HepG2 (cell line): Measurements from ENCODE around the gene PARN. TPM values are rescaled to one million over a fixed set of nuclear protein-coding genes. Genes with fewer than 3 reads are reported as not detected.

Experiments used
- NFATC3 ChIP-seq: sonication (generic); formaldehyde crosslinking; IDR thresholded peaks from 2 replicates; pipeline ENCODE4 v1.5.1; 2020; ENCODE audit warnings: mild to moderate bottlenecking, missing genetic modification reagents
- PAWR ChIP-seq: sonication (generic); formaldehyde crosslinking; IDR thresholded peaks from 2 replicates; pipeline ENCODE4 v1.4.0; 2020; ENCODE audit warnings: missing genetic modification reagents, mild to moderate bottlenecking, borderline replicate concordance
- POGZ ChIP-seq: sonication (generic); formaldehyde crosslinking; IDR thresholded peaks from 2 replicates; pipeline ENCODE4 v1.4.0; 2020; ENCODE audit warnings: mild to moderate bottlenecking, missing genetic modification reagents
- RARA ChIP-seq: IDR thresholded peaks from 2 replicates; pipeline ENCODE4 v1.6.1; 2016; ENCODE audit warnings: missing genetic modification reagents, missing compliant biosample characterization
- SMAD3 ChIP-seq: sonication (generic); formaldehyde crosslinking; IDR thresholded peaks from 2 replicates; pipeline ENCODE4 v1.4.0; 2020; ENCODE audit warnings: missing genetic modification reagents
- TAF15 ChIP-seq: fragments of 200-400 bp; formaldehyde crosslinking; IDR thresholded peaks from one replicate; pipeline ENCODE4 v1.6.1; 2018; ENCODE audit warnings: mild to moderate bottlenecking, low read depth, low read length; ENCODE audit not compliant: poor library complexity, severe bottlenecking
- ZKSCAN5 ChIP-seq: sonication (generic); formaldehyde crosslinking; IDR thresholded peaks from 2 replicates; pipeline ENCODE4 v1.5.1; 2020; ENCODE audit warnings: mild to moderate bottlenecking, missing genetic modification reagents
- ZNF367 ChIP-seq: sonication (generic); formaldehyde crosslinking; IDR thresholded peaks from 2 replicates; pipeline ENCODE4 v1.4.0; 2020; ENCODE audit warnings: missing genetic modification reagents, borderline replicate concordance
- polyA plus RNA-seq, 8 experiments: library from polyadenylated mRNA; depleted of rRNA in 3 of 8; stranded (reverse) in 7 of 8; unstranded in 1 of 8; fragments of >200 nt; fragmentation: Illumina TruSeq in 4 of 8; extraction: Trizol in 4 of 8; gene quantifications; 2 replicates each; pipeline versions ENCODE4 v1.2.1 to v1.2.3, GENCODE V29; 2011 to 2016; ENCODE audit warnings: low read depth in 4 of 8, missing spikeins in 1 of 8, mixed read lengths in 1 of 8; ENCODE audit not compliant: insufficient read depth in 1 of 8
- total RNA-seq, 5 experiments: library from RNA; depleted of rRNA; stranded (reverse); fragments of >200 nt; fragmentation: Illumina TruSeq; extraction: Trizol; gene quantifications; 2 replicates each; pipeline ENCODE4 v1.2.3, GENCODE V29; 2016; ENCODE audit warnings: low read depth in 1 of 5
- TF ChIP-seq, protein P1 (sequence below): sonication (generic); formaldehyde crosslinking; IDR thresholded peaks from 2 replicates; pipeline ENCODE4 v1.5.0; 2020; ENCODE audit warnings: mild to moderate bottlenecking, missing genetic modification reagents, borderline replicate concordance
- TF ChIP-seq, protein P2 (sequence below): sonication (generic); formaldehyde crosslinking; IDR thresholded peaks from 2 replicates; pipeline ENCODE4 v1.4.0; 2020; ENCODE audit warnings: missing genetic modification reagents, mild to moderate bottlenecking, borderline replicate concordance
- TF ChIP-seq, protein P3 (sequence below): sonication (generic); formaldehyde crosslinking; IDR thresholded peaks from 2 replicates; pipeline ENCODE4 v1.4.0; 2020; ENCODE audit warnings: missing genetic modification reagents
- TF ChIP-seq, protein P4 (sequence below): sonication (generic); formaldehyde crosslinking; IDR thresholded peaks from 2 replicates; pipeline ENCODE4 v1.5.1; 2020; ENCODE audit warnings: mild to moderate bottlenecking, moderate library complexity, missing genetic modification reagents
- TF ChIP-seq, protein P5 (sequence below): IDR thresholded peaks from 2 replicates; pipeline ENCODE4 v1.6.1; 2016; ENCODE audit warnings: control low read depth

PARN gene
- total and polyA plus RNA-seq, 2 of the 13 experiments (the other 11 are each of a cell fraction or from before 2014, with no cell fraction given), result 13.3 to 47.6 TPM

DNA sequence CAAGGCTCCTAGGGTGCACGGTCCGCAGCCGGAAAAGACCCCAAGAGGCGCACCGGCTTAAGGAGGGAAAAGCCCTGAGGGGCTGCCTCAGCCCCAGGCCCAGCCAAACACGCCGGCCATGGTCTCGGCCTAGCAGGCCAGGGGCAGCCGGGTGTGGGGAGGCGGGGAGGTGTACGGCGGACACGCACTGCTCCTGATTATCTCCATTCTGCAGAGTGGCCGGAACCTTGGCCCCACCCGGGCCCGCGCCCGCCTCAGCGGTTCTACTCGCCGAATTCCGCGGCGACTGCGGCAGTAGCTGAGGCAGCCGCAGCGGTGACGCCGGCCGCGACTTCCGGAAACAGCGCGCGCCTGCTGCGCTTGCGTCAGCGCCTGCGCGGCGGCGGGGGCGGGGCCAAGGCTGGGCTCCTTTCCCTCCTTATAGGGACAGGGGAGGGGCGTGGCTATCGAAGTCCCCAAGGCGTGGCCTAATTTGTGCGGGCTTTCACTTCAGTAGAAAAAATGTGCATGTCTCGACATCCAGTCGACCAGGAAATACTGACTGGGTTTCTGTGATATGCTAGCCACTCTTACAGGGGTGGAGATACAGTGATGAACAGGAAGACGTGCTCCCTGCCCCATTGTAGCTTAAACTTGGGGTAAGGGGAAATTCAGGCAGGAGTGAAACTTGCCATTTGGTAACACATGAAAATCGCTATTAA, at the start of gene PARN (continued):
- TF ChIP-seq, protein P1, sequence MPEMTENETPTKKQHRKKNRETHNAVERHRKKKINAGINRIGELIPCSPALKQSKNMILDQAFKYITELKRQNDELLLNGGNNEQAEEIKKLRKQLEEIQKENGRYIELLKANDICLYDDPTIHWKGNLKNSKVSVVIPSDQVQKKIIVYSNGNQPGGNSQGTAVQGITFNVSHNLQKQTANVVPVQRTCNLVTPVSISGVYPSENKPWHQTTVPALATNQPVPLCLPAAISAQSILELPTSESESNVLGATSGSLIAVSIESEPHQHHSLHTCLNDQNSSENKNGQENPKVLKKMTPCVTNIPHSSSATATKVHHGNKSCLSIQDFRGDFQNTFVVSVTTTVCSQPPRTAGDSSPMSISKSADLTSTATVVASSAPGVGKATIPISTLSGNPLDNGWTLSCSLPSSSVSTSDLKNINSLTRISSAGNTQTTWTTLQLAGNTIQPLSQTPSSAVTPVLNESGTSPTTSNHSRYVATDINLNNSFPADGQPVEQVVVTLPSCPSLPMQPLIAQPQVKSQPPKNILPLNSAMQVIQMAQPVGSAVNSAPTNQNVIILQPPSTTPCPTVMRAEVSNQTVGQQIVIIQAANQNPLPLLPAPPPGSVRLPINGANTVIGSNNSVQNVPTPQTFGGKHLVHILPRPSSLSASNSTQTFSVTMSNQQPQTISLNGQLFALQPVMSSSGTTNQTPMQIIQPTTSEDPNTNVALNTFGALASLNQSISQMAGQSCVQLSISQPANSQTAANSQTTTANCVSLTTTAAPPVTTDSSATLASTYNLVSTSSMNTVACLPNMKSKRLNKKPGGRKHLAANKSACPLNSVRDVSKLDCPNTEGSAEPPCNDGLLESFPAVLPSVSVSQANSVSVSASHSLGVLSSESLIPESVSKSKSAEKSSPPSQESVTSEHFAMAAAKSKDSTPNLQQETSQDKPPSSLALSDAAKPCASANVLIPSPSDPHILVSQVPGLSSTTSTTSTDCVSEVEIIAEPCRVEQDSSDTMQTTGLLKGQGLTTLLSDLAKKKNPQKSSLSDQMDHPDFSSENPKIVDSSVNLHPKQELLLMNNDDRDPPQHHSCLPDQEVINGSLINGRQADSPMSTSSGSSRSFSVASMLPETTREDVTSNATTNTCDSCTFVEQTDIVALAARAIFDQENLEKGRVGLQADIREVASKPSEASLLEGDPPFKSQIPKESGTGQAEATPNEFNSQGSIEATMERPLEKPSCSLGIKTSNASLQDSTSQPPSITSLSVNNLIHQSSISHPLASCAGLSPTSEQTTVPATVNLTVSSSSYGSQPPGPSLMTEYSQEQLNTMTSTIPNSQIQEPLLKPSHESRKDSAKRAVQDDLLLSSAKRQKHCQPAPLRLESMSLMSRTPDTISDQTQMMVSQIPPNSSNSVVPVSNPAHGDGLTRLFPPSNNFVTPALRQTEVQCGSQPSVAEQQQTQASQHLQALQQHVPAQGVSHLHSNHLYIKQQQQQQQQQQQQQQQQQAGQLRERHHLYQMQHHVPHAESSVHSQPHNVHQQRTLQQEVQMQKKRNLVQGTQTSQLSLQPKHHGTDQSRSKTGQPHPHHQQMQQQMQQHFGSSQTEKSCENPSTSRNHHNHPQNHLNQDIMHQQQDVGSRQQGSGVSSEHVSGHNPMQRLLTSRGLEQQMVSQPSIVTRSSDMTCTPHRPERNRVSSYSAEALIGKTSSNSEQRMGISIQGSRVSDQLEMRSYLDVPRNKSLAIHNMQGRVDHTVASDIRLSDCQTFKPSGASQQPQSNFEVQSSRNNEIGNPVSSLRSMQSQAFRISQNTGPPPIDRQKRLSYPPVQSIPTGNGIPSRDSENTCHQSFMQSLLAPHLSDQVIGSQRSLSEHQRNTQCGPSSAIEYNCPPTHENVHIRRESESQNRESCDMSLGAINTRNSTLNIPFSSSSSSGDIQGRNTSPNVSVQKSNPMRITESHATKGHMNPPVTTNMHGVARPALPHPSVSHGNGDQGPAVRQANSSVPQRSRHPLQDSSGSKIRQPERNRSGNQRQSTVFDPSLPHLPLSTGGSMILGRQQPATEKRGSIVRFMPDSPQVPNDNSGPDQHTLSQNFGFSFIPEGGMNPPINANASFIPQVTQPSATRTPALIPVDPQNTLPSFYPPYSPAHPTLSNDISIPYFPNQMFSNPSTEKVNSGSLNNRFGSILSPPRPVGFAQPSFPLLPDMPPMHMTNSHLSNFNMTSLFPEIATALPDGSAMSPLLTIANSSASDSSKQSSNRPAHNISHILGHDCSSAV (CRISPR knock-in tag), result no peak
- TF ChIP-seq NFATC3 (CRISPR knock-in tag) (peak; percentile 59; the same call in 1 of the 2 replicates), TAF15 (peak; percentile 57), ZKSCAN5 (0 out of 2 replicates have a peak, but pooled peaks have one; percentile 41), PAWR (CRISPR knock-in tag) (peak; percentile 72; the same call in 1 of the 2 replicates), ZNF367 (CRISPR knock-in tag) (peak; percentile 79; the same call in 1 of the 2 replicates), SMAD3 (CRISPR knock-in tag) (peak; percentile 82), POGZ (CRISPR knock-in tag) (peak; percentile 78), RARA (CRISPR knock-in tag) (peak; percentile 60)
- TF ChIP-seq, protein P2, sequence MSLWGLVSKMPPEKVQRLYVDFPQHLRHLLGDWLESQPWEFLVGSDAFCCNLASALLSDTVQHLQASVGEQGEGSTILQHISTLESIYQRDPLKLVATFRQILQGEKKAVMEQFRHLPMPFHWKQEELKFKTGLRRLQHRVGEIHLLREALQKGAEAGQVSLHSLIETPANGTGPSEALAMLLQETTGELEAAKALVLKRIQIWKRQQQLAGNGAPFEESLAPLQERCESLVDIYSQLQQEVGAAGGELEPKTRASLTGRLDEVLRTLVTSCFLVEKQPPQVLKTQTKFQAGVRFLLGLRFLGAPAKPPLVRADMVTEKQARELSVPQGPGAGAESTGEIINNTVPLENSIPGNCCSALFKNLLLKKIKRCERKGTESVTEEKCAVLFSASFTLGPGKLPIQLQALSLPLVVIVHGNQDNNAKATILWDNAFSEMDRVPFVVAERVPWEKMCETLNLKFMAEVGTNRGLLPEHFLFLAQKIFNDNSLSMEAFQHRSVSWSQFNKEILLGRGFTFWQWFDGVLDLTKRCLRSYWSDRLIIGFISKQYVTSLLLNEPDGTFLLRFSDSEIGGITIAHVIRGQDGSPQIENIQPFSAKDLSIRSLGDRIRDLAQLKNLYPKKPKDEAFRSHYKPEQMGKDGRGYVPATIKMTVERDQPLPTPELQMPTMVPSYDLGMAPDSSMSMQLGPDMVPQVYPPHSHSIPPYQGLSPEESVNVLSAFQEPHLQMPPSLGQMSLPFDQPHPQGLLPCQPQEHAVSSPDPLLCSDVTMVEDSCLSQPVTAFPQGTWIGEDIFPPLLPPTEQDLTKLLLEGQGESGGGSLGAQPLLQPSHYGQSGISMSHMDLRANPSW (CRISPR knock-in tag), result no peak; the same call in 1 of the 2 replicates
- TF ChIP-seq, protein P3, sequence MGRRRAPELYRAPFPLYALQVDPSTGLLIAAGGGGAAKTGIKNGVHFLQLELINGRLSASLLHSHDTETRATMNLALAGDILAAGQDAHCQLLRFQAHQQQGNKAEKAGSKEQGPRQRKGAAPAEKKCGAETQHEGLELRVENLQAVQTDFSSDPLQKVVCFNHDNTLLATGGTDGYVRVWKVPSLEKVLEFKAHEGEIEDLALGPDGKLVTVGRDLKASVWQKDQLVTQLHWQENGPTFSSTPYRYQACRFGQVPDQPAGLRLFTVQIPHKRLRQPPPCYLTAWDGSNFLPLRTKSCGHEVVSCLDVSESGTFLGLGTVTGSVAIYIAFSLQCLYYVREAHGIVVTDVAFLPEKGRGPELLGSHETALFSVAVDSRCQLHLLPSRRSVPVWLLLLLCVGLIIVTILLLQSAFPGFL, result no peak
- TF ChIP-seq, protein P4, sequence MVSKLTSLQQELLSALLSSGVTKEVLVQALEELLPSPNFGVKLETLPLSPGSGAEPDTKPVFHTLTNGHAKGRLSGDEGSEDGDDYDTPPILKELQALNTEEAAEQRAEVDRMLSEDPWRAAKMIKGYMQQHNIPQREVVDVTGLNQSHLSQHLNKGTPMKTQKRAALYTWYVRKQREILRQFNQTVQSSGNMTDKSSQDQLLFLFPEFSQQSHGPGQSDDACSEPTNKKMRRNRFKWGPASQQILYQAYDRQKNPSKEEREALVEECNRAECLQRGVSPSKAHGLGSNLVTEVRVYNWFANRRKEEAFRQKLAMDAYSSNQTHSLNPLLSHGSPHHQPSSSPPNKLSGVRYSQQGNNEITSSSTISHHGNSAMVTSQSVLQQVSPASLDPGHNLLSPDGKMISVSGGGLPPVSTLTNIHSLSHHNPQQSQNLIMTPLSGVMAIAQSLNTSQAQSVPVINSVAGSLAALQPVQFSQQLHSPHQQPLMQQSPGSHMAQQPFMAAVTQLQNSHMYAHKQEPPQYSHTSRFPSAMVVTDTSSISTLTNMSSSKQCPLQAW (CRISPR knock-in tag), result no peak; the same call in none of the 2 replicates
- TF ChIP-seq, protein P5, sequence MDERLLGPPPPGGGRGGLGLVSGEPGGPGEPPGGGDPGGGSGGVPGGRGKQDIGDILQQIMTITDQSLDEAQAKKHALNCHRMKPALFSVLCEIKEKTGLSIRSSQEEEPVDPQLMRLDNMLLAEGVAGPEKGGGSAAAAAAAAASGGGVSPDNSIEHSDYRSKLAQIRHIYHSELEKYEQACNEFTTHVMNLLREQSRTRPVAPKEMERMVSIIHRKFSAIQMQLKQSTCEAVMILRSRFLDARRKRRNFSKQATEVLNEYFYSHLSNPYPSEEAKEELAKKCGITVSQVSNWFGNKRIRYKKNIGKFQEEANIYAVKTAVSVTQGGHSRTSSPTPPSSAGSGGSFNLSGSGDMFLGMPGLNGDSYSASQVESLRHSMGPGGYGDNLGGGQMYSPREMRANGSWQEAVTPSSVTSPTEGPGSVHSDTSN, result no peak
